Measurements from ENCODE around the gene CIDEA.

GRCh38 chr18:12317664-12318333 is 63.6 kb downstream of the CIDEA start:
- TF ChIP-seq CTCF (IDR thresholded peaks at IDR 0.05) = no peak
- TF ChIP-seq EZH2 (IDR thresholded peaks at IDR 0.05; ENCODE audit: borderline replicate concordance, insufficient read depth, low read depth, low read length, poor library complexity, severe bottlenecking) = no peak

Data from B cell (primary cell).